ENCODE results near the gene TECPR2.

GRCh38 chr14:102464846-102465341 is 102.2 kb downstream of the TECPR2 start:
- TF ChIP-seq POLR2AphosphoS5 (IDR thresholded peaks at IDR 0.05; ENCODE audit: low read depth, low read length) (no peak), TAF1 (IDR thresholded peaks at IDR 0.05; ENCODE audit: borderline replicate concordance, insufficient read depth, low read length) (no peak)
